ENCODE measurements around the gene IPO5. TPM values are rescaled to one million over a fixed set of nuclear protein-coding genes. Genes with fewer than 3 reads are reported as not detected.
"Not testable (repeated sequence)": the region's sequence is repeated elsewhere in the genome, so short reads cannot be mapped to it uniquely, and the experiment has no call there.

The IPO5 gene
- total RNA-seq, 1 donor from 2014 or later = 152 TPM

DNA sequence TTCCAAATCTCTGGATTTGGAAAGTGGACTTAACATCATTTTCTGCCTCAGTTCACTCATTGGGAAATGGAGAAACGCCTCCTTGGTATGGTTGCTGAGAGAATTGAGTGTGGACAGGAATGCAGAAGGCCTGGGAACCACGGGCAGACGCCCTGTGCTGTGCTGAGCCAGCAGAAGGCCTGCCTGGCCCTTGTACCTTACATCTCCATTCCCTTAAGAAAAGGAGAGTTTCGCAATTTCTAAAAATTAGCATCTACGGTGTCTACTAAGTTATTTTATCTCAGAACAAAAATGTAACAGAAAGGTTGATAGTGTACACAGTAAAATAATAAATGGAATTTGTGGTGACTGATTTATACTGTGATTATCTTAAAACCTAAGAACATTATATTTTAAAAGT is 78.7 kb downstream of the IPO5 start:
- H3K27me3 Mint-ChIP-seq = peaks cover 3% of the 10 kb centered on the region
- DNase-seq = no peak
- TF ChIP-seq CTCF (IDR thresholded peaks at IDR 0.05) = no peak
- no peaks in the 10 kb centered on the region for H3K9me3 Mint-ChIP-seq
- POLR2A ChIA-PET = no interaction called here
- intact Hi-C loops (cut with micrococcal nuclease) = loop anchor here (5.0 kb wide), 1 partner anchor 640 kb away; no protein-coding TSS in a partner anchor
- CTCF ChIA-PET = no interaction called here
- H3K4me3 Mint-ChIP-seq = no peak overlapping the region
- no peaks in the 10 kb centered on the region for H3K4me1 Mint-ChIP-seq
- no peak for ATAC-seq (ENCODE audit: low read depth)
- H3K27ac Mint-ChIP-seq = no peak overlapping the region
- H3K36me3 Mint-ChIP-seq (ENCODE audit: low read depth) = no peaks in the 10 kb centered on the region

- H3K27ac Mint-ChIP-seq = no peak overlapping the region
- H3K9me3 Mint-ChIP-seq = no peaks in the 10 kb centered on the region
- ATAC-seq (ENCODE audit: low read depth) (no peak), DNase-seq (no peak)
- H3K4me1 Mint-ChIP-seq = no peaks in the 10 kb centered on the region
- intact Hi-C loops (cut with micrococcal nuclease) = loop anchor here (5.0 kb wide), 1 partner anchor 639 kb away; no protein-coding TSS in a partner anchor
- POLR2A ChIA-PET = no interaction called here
- H3K27me3 Mint-ChIP-seq = peaks cover 3% of the 10 kb centered on the region
- no peaks in the 10 kb centered on the region for H3K36me3 Mint-ChIP-seq (ENCODE audit: low read depth)
- no peak for TF ChIP-seq CTCF (IDR thresholded peaks at IDR 0.05)
- H3K4me3 Mint-ChIP-seq = no peak overlapping the region
- CTCF ChIA-PET = interaction anchor here (1.2 kb wide), 1 partner anchor 13 kb away, joined by 3 read pairs; no protein-coding TSS in a partner anchor
Measured at GRCh38 chr13:98033277-98034247, 80.1 kb downstream of the IPO5 start.

DNA sequence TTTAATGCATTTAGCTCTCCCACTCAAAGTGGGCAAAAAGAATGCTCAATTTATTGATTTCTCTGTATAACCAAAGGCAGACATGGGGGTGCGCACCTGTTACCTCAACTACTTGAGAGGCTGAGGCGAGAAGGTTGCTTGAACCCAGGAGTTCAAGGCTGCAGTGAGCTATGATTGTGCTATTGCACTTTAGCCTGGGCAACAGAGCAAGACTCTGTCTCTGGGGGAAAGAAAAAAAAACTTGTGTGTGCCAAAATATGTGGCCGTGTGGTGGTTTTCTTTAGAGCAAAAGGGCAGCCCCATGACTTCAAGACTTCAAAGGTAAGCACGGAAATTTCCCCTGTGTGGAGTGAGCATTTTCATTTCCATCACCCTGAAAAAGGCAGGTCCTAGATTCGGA is 81.9 kb downstream of the IPO5 start:
- H3K27ac Mint-ChIP-seq = no peak overlapping the region
- no peak overlapping the region for H3K4me3 Mint-ChIP-seq
- no peaks in the 10 kb centered on the region for H3K4me1 Mint-ChIP-seq
- H3K36me3 Mint-ChIP-seq (ENCODE audit: low read depth) = no peaks in the 10 kb centered on the region
- no peaks in the 10 kb centered on the region for H3K9me3 Mint-ChIP-seq
- no peak for DNase-seq
- TF ChIP-seq CTCF (IDR thresholded peaks at IDR 0.05) = no peak
- CTCF ChIA-PET = no interaction called here
- no peak for ATAC-seq (ENCODE audit: low read depth)
- peaks cover 3% of the 10 kb centered on the region for H3K27me3 Mint-ChIP-seq
- intact Hi-C loops (cut with micrococcal nuclease) = no loop called here
- POLR2A ChIA-PET = no interaction called here

GRCh38 chr13:98036564-98037302 is 83.3 kb downstream of the IPO5 start:
- CTCF ChIA-PET; POLR2A ChIA-PET; H3K4me3 Mint-ChIP-seq; intact Hi-C loops (cut with micrococcal nuclease); H3K4me1 Mint-ChIP-seq; H3K9me3 Mint-ChIP-seq; H3K36me3 Mint-ChIP-seq (ENCODE audit: low read depth); DNase-seq; H3K27ac Mint-ChIP-seq; ATAC-seq (ENCODE audit: low read depth); H3K27me3 Mint-ChIP-seq: not testable (repeated sequence)

DNA sequence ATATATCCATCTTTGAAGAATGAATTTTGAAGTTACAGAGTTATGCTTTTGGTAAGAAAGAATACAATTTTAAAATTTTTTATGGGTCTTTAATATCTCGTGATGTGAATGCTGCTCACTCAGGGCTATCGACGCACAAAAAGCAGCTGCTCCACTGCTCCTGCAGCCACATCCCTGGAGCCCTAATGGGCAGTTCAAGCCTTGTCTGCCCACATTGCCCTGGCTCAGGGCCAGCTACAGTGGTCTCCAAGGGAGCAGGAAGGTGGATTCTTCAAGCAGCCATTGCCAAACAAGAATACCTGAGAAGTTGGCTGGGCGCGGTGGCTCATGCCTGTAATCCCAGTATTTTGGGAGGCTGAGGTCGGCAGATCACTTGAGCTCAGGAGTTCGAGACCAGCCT is 85.8 kb downstream of the IPO5 start:
- intact Hi-C loops (cut with micrococcal nuclease) = no loop called here
- no peak for ATAC-seq (ENCODE audit: low read depth)

More for the DNA sequence above, 85.8 kb downstream of the IPO5 start:
- H3K27ac Mint-ChIP-seq = no peak overlapping the region
- H3K4me1 Mint-ChIP-seq = no peaks in the 10 kb centered on the region
- peaks cover 4% of the 10 kb centered on the region for H3K27me3 Mint-ChIP-seq
- no peaks in the 10 kb centered on the region for H3K36me3 Mint-ChIP-seq (ENCODE audit: low read depth)
- CTCF ChIA-PET = no interaction called here
- POLR2A ChIA-PET = no interaction called here
- no peak for TF ChIP-seq CTCF (IDR thresholded peaks at IDR 0.05)
- no peak for DNase-seq
- H3K4me3 Mint-ChIP-seq = no peak overlapping the region
- no peaks in the 10 kb centered on the region for H3K9me3 Mint-ChIP-seq

Data from activated B cell treated with CpG ODN at 0.5 μM for 24 hours (primary cell).